Fibroblast of villous mesenchyme (primary cell): ENCODE results near the gene ALKBH1. TPM values are rescaled to one million over a fixed set of nuclear protein-coding genes. Genes with fewer than 3 reads are reported as not detected.
A peak's percentile ranks its signal among the peaks of the same experiment; 100 is the strongest.

Experiments used
- DNase-seq: peaks from one replicate; pipeline ENCODE4 v3.0.0-alpha.2; 2010; ENCODE audit warnings: low read depth
- H3K4me3 ChIP-seq: 2 replicates; pipeline ENCODE4 v1.5.1; 2011; ENCODE audit warnings: low read depth, mild to moderate bottlenecking, low read length
- CTCF ChIP-seq: IDR thresholded peaks from 2 replicates; pipeline ENCODE4 v1.5.1; 2012; ENCODE audit warnings: low read depth, mild to moderate bottlenecking, low read length; ENCODE audit not compliant: insufficient read depth
- total RNA-seq: library from RNA; depleted of rRNA; stranded (reverse); fragments of >200 nt; gene quantifications from 2 replicates; pipeline ENCODE4 v1.2.3, GENCODE V29; 2012

Gene ALKBH1
- total RNA-seq, 1 donor = 11.7 TPM

DNA sequence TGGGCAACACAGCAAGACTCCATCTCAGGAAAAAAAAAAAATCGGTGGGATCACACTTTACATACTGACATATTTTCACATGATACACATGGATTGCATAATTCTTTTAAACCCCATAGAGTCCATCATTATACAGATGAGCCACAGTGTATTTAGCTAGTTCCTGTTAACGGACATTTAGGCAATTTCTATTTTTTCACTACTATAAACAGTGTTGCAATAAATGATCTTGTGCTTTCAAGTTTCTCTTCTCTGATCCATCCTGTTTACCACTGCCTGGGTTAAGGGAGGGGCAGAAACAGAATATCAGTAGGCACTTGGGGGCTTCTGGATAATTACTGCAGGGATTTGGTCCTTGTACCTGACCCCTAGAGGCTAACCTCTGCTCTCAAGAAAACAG, 48.0 kb downstream of the ALKBH1 start:
- H3K4me3 ChIP-seq = no peak overlapping the region
- TF ChIP-seq CTCF = no peak
- peak; percentile 79 for DNase-seq

- no peak for DNase-seq
- TF ChIP-seq CTCF = no peak
- H3K4me3 ChIP-seq = no peak overlapping the region
These were observed 50.5 kb downstream of the ALKBH1 start for GRCh38 chr14:77657280-77657679.

GRCh38 chr14:77654001-77654441, 53.8 kb downstream of the ALKBH1 start:
- DNase-seq = no peak
- no peak overlapping the region for H3K4me3 ChIP-seq
- no peak for TF ChIP-seq CTCF

GRCh38 chr14:77649326-77649725, 58.5 kb downstream of the ALKBH1 start:
- peak; percentile 40 for DNase-seq
- H3K4me3 ChIP-seq = no peak overlapping the region
- TF ChIP-seq CTCF = no peak

DNA sequence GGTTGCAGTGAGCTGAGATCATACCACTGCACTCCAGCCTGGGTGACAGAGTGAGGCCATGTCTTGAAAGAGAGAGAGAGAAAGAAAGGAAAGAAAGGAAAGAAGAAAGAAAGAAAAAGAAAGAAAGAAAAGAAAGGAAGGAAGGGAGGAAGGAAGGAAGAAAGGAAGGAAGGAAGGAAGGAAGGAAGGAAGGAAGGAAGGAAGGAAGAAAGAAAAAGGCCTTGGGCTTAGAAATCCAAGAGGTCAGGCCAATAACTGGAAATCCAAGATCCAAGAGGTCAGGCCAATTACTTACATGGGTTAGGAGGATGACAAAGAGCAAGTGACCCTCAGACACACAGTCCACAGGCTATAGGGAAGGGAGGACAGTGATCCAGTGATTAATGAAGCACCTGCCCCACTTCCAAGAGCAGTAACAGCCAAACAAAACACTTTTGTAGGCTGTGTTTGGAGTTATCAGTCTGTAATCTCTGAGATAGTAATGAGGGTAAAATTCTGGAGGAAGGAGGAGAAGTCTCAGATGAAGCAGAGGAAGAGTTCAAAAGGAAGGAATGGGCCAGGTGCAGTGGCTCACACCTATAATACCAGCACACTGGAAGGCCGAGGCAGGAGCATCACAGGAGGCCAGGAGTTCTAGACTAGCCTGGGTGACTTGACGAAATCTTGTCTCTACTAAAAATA, 59.2 kb downstream of the ALKBH1 start:
- H3K4me3 ChIP-seq = no peak overlapping the region
- TF ChIP-seq CTCF = no peak
- DNase-seq = no peak

DNA sequence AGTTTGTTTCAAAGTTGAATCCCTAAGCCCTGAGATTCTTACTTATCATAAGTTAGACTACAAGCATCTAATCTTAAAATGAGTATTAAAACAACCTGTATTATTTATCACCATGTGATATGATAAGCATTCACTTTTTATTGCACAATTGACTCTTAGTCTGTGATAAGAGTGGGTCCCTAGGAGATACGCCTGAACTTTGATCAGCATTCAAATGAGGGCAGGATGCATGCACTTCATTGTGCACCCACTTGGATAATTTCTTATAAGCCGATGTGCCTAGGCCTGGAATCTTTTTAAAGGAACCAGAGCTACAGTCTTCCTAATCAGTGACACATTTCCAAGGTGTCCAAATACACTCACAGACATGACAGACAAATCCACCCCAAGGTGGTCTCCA, 60.0 kb downstream of the ALKBH1 start:
- TF ChIP-seq CTCF = no peak
- H3K4me3 ChIP-seq = no peak overlapping the region
- DNase-seq = no peak

GRCh38 chr14:77646907-77647306, 60.9 kb downstream of the ALKBH1 start:
- H3K4me3 ChIP-seq = no peak overlapping the region
- no peak for TF ChIP-seq CTCF
- no peak for DNase-seq
